Type B pancreatic cell (in vitro differentiated cells): ENCODE measurements around the gene AP2A2. TPM values are rescaled to one million over a fixed set of nuclear protein-coding genes. Genes with fewer than 3 reads are reported as not detected.
"Not testable (repeated sequence)": the region's sequence is repeated elsewhere in the genome, so short reads cannot be mapped to it uniquely, and the experiment has no call there.

Experiments
- DNase-seq: peaks from one replicate; pipeline ENCODE4 v3.0.0; 2021; ENCODE audit warnings: mixed read lengths; ENCODE audit not compliant: unreplicated experiment; ENCODE audit errors: extremely low spot score
- H3K27ac Mint-ChIP-seq: 2 replicates; pipeline ENCODE4 v1.8.0; 2021; ENCODE audit warnings: mild to moderate bottlenecking, mixed read lengths
- H3K27me3 Mint-ChIP-seq: 2 replicates; pipeline ENCODE4 v1.8.0; 2021; ENCODE audit warnings: mixed read lengths
- H3K36me3 Mint-ChIP-seq: 2 replicates; pipeline ENCODE4 v1.8.0; 2021; ENCODE audit warnings: mixed read lengths
- H3K4me1 Mint-ChIP-seq: one replicate; pipeline ENCODE4 v1.8.0; 2021; ENCODE audit warnings: mixed read lengths; ENCODE audit not compliant: unreplicated experiment
- H3K4me3 Mint-ChIP-seq: 2 replicates; pipeline ENCODE4 v1.8.0; 2021; ENCODE audit warnings: mild to moderate bottlenecking, mixed read lengths
- H3K9me3 Mint-ChIP-seq: 2 replicates; pipeline ENCODE4 v1.8.0; 2021; ENCODE audit warnings: mixed read lengths
- total RNA-seq: library from RNA; stranded (reverse); gene quantifications from 2 replicates; pipeline ENCODE4 v1.2.1, GENCODE V29; 2021; ENCODE audit warnings: low replicate concordance
- TF ChIP-seq, protein P1 (sequence below): fragments of 200-600 bp; sonication (generic); conservative IDR thresholded peaks from 2 replicates; pipeline ENCODE4 v1.5.0; 2021; ENCODE audit warnings: antibody characterized with exemption, mild to moderate bottlenecking

Gene AP2A2
- total RNA-seq, 1 donor from 2014 or later, result 109 TPM

- Mint-ChIP-seq H3K27ac (peak overlapping the region; percentile 96), H3K36me3 (peaks cover 6% of the 10 kb centered on the region), H3K4me1 (peaks cover 43% of the 10 kb centered on the region), H3K27me3 (no peaks in the 10 kb centered on the region), H3K9me3 (no peaks in the 10 kb centered on the region), H3K4me3 (peak overlapping the region; percentile 64)
- DNase-seq, result no peak
- TF ChIP-seq, protein P1, sequence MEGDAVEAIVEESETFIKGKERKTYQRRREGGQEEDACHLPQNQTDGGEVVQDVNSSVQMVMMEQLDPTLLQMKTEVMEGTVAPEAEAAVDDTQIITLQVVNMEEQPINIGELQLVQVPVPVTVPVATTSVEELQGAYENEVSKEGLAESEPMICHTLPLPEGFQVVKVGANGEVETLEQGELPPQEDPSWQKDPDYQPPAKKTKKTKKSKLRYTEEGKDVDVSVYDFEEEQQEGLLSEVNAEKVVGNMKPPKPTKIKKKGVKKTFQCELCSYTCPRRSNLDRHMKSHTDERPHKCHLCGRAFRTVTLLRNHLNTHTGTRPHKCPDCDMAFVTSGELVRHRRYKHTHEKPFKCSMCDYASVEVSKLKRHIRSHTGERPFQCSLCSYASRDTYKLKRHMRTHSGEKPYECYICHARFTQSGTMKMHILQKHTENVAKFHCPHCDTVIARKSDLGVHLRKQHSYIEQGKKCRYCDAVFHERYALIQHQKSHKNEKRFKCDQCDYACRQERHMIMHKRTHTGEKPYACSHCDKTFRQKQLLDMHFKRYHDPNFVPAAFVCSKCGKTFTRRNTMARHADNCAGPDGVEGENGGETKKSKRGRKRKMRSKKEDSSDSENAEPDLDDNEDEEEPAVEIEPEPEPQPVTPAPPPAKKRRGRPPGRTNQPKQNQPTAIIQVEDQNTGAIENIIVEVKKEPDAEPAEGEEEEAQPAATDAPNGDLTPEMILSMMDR, result no peak
Measured at GRCh38 chr11:957212-957920, 31.7 kb downstream of the AP2A2 start.

DNA sequence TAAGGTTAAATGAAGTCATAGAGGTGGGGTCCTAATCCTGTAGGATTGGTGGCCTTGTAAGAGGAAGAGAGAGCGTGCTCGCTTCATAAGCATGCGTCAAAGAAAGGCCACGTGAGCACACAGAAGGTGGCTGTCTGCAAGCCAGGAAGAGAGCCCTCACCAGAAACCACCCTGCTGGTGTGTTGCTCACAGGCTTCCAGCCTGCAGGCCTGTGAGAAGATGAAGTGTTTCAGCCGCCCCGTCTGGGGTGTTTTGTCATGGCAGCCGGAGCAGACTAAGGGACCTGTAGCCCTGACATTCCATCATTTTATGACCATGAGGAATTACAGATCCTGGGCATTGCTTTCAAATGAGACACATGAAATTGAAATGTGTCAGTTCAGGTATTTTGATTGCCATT is 32.4 kb downstream of the AP2A2 start:
- DNase-seq, result no peak
- H3K27me3 Mint-ChIP-seq, result no peaks in the 10 kb centered on the region
- H3K27ac Mint-ChIP-seq, result peak overlapping the region; percentile 96
- TF ChIP-seq, protein P1, result no peak
- H3K9me3 Mint-ChIP-seq, result no peaks in the 10 kb centered on the region
- H3K4me3 Mint-ChIP-seq, result peak overlapping the region; percentile 64
- H3K36me3 Mint-ChIP-seq, result peaks cover 7% of the 10 kb centered on the region
- peaks cover 35% of the 10 kb centered on the region for H3K4me1 Mint-ChIP-seq

DNA sequence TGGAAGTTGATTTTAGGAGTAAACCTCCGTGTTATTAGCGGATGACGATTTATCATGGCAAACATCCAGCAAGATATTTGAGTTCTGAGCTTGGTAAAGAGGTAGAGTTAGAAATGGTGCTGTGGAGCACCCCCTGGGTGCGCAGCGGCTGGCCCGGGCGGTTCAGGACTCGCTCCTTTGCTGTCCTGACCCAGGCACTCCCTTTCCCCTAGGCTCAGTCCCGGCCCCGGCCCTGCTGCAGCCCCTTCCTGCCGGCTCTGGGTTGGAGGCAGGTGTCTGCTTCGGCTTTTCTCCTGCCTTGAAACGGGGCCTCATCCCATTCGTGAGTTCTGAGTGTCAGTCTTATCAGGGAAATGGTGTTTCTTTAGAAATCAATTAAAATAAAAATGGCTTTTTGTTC is 33.4 kb downstream of the AP2A2 start:
- Mint-ChIP-seq H3K27me3 (no peaks in the 10 kb centered on the region), H3K27ac (peak overlapping the region; percentile 96), H3K36me3 (peaks cover 13% of the 10 kb centered on the region), H3K4me1 (peaks cover 35% of the 10 kb centered on the region), H3K9me3 (no peaks in the 10 kb centered on the region), H3K4me3 (no peak overlapping the region)
- DNase-seq, result no peak
- TF ChIP-seq, protein P1, result no peak

DNA sequence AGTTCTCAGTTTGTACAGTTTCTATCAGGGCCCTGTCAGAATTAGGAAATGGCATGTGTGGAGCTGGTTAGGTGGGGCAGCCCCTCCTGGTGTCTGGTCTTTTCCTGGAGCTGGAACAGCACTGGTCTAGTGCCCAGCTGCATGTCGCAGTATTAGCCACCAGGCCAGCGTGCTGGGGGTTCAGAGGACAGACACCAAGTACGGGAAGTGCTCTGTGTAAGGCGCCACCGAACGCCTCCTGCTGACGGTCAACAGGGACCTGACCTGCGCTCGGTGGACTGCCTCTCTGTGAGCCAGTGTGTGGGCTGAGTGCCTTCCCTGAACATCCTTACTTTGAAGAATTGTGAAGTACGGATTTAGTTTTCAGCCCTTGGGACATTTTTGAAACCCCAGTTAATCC is 33.9 kb downstream of the AP2A2 start:
- Mint-ChIP-seq H3K4me1 (peaks cover 35% of the 10 kb centered on the region), H3K4me3 (peak overlapping the region; percentile 31), H3K36me3 (peaks cover 19% of the 10 kb centered on the region), H3K9me3 (no peaks in the 10 kb centered on the region), H3K27ac (no peak overlapping the region), H3K27me3 (no peaks in the 10 kb centered on the region)
- TF ChIP-seq, protein P1, result no peak
- DNase-seq, result no peak

GRCh38 chr11:961310-961920 is 35.7 kb downstream of the AP2A2 start:
- DNase-seq, H3K27me3 Mint-ChIP-seq, H3K4me3 Mint-ChIP-seq, H3K9me3 Mint-ChIP-seq, H3K27ac Mint-ChIP-seq: not testable (repeated sequence)
- H3K36me3 Mint-ChIP-seq, result peaks cover 25% of the 10 kb centered on the region
- peaks cover 22% of the 10 kb centered on the region for H3K4me1 Mint-ChIP-seq

GRCh38 chr11:961921-962320 is 36.3 kb downstream of the AP2A2 start:
- Mint-ChIP-seq H3K4me1 (peaks cover 17% of the 10 kb centered on the region), H3K4me3 (no peak overlapping the region), H3K9me3 (no peaks in the 10 kb centered on the region), H3K36me3 (peaks cover 25% of the 10 kb centered on the region), H3K27me3 (no peaks in the 10 kb centered on the region), H3K27ac (no peak overlapping the region)
- DNase-seq, result no peak
- TF ChIP-seq, protein P1, result no peak
